ENCODE results near the gene KNDC1.

Gene KNDC1

GRCh38 chr10:133183646-133184378 lies 23.8 kb downstream of the KNDC1 start:
- Histone ChIP-seq H3K4me3 (ENCODE audit: low read length) (no peak overlapping the region), H3K27me3 (ENCODE audit: insufficient read depth, low read length) (no peaks in the 10 kb centered on the region), H3K9ac (ENCODE audit: low read depth, low read length) (no peak overlapping the region), H3K9me3 (ENCODE audit: insufficient read depth, low read depth, low read length) (no peaks in the 10 kb centered on the region), H3K36me3 (ENCODE audit: insufficient read depth, low read length) (peaks cover 6% of the 10 kb centered on the region; the same call in 1 of the 2 replicates), H3K27ac (ENCODE audit: low read depth, low read length) (no peak overlapping the region), H3K4me1 (ENCODE audit: insufficient read depth, low read length) (no peaks in the 10 kb centered on the region)
- 89% methylated on average over 21 of the region's 21 CpGs for WGBS

GRCh38 chr10:133184591-133185244 lies 24.7 kb downstream of the KNDC1 start:
- Histone ChIP-seq H3K9me3 (ENCODE audit: insufficient read depth, low read depth, low read length) (no peaks in the 10 kb centered on the region), H3K36me3 (ENCODE audit: insufficient read depth, low read length) (peaks cover 6% of the 10 kb centered on the region; the same call in 1 of the 2 replicates), H3K4me3 (ENCODE audit: low read length) (no peak overlapping the region), H3K27ac (ENCODE audit: low read depth, low read length) (no peak overlapping the region), H3K27me3 (ENCODE audit: insufficient read depth, low read length) (no peaks in the 10 kb centered on the region), H3K4me1 (ENCODE audit: insufficient read depth, low read length) (no peaks in the 10 kb centered on the region), H3K9ac (ENCODE audit: low read depth, low read length) (no peak overlapping the region)
- WGBS: 81% methylated on average over 23 of the region's 23 CpGs

- no peak overlapping the region for H3K4me3 ChIP-seq (ENCODE audit: low read length)
- H3K27ac ChIP-seq (ENCODE audit: low read depth, low read length): no peak overlapping the region
- H3K9ac ChIP-seq (ENCODE audit: low read depth, low read length): no peak overlapping the region
- peaks cover 6% of the 10 kb centered on the region; the same call in 1 of the 2 replicates for H3K36me3 ChIP-seq (ENCODE audit: insufficient read depth, low read length)
- H3K27me3 ChIP-seq (ENCODE audit: insufficient read depth, low read length): no peaks in the 10 kb centered on the region
- H3K4me1 ChIP-seq (ENCODE audit: insufficient read depth, low read length): no peaks in the 10 kb centered on the region
- WGBS: 81% methylated on average over 10 of the region's 11 CpGs
- no peaks in the 10 kb centered on the region for H3K9me3 ChIP-seq (ENCODE audit: insufficient read depth, low read depth, low read length)
Observed at GRCh38 chr10:133185421-133185820, 25.4 kb downstream of the KNDC1 start.

- H3K9ac ChIP-seq (ENCODE audit: low read depth, low read length): no peak overlapping the region
- 84% methylated on average over 26 of the region's 27 CpGs for WGBS
- H3K36me3 ChIP-seq (ENCODE audit: insufficient read depth, low read length): peaks cover 9% of the 10 kb centered on the region; the same call in 1 of the 2 replicates
- no peaks in the 10 kb centered on the region for H3K9me3 ChIP-seq (ENCODE audit: insufficient read depth, low read depth, low read length)
- H3K4me1 ChIP-seq (ENCODE audit: insufficient read depth, low read length): no peaks in the 10 kb centered on the region
- H3K4me3 ChIP-seq (ENCODE audit: low read length): no peak overlapping the region
- no peak overlapping the region for H3K27ac ChIP-seq (ENCODE audit: low read depth, low read length)
- no peaks in the 10 kb centered on the region for H3K27me3 ChIP-seq (ENCODE audit: insufficient read depth, low read length)
Observed at GRCh38 chr10:133185916-133186315, 25.9 kb downstream of the KNDC1 start.

- 94% methylated on average over 34 of the region's 34 CpGs for WGBS
- peaks cover 9% of the 10 kb centered on the region; the same call in 1 of the 2 replicates for H3K36me3 ChIP-seq (ENCODE audit: insufficient read depth, low read length)
- no peak overlapping the region for H3K4me3 ChIP-seq (ENCODE audit: low read length)
- no peak overlapping the region for H3K27ac ChIP-seq (ENCODE audit: low read depth, low read length)
- H3K4me1 ChIP-seq (ENCODE audit: insufficient read depth, low read length): no peaks in the 10 kb centered on the region
- no peaks in the 10 kb centered on the region for H3K27me3 ChIP-seq (ENCODE audit: insufficient read depth, low read length)
- H3K9ac ChIP-seq (ENCODE audit: low read depth, low read length): no peak overlapping the region
- H3K9me3 ChIP-seq (ENCODE audit: insufficient read depth, low read depth, low read length): no peaks in the 10 kb centered on the region
Observed at GRCh38 chr10:133186416-133187090, 26.5 kb downstream of the KNDC1 start.

- no peak overlapping the region for H3K4me3 ChIP-seq (ENCODE audit: low read length)
- H3K36me3 ChIP-seq (ENCODE audit: insufficient read depth, low read length): peaks cover 9% of the 10 kb centered on the region; the same call in 1 of the 2 replicates
- H3K9ac ChIP-seq (ENCODE audit: low read depth, low read length): no peak overlapping the region
- H3K27ac ChIP-seq (ENCODE audit: low read depth, low read length): no peak overlapping the region
- WGBS: 92% methylated on average over 35 of the region's 38 CpGs
- no peaks in the 10 kb centered on the region for H3K4me1 ChIP-seq (ENCODE audit: insufficient read depth, low read length)
- H3K9me3 ChIP-seq (ENCODE audit: insufficient read depth, low read depth, low read length): peaks cover 6% of the 10 kb centered on the region
- H3K27me3 ChIP-seq (ENCODE audit: insufficient read depth, low read length): no peaks in the 10 kb centered on the region
Observed at GRCh38 chr10:133187091-133187905, 27.3 kb downstream of the KNDC1 start.

GRCh38 chr10:133187906-133188681 lies 28.1 kb downstream of the KNDC1 start:
- H3K9me3 ChIP-seq (ENCODE audit: insufficient read depth, low read depth, low read length): peaks cover 11% of the 10 kb centered on the region
- H3K27me3 ChIP-seq (ENCODE audit: insufficient read depth, low read length): no peaks in the 10 kb centered on the region
- no peak overlapping the region for H3K9ac ChIP-seq (ENCODE audit: low read depth, low read length)
- no peak overlapping the region for H3K4me3 ChIP-seq (ENCODE audit: low read length)
- 92% methylated on average over 34 of the region's 38 CpGs for WGBS
- no peaks in the 10 kb centered on the region for H3K4me1 ChIP-seq (ENCODE audit: insufficient read depth, low read length)
- peaks cover 9% of the 10 kb centered on the region; the same call in 1 of the 2 replicates for H3K36me3 ChIP-seq (ENCODE audit: insufficient read depth, low read length)
- no peak overlapping the region for H3K27ac ChIP-seq (ENCODE audit: low read depth, low read length)

GRCh38 chr10:133189256-133189655 lies 29.2 kb downstream of the KNDC1 start:
- Histone ChIP-seq H3K9me3 (ENCODE audit: insufficient read depth, low read depth, low read length) (peaks cover 11% of the 10 kb centered on the region), H3K27me3 (ENCODE audit: insufficient read depth, low read length) (no peaks in the 10 kb centered on the region), H3K4me3 (ENCODE audit: low read length) (no peak overlapping the region), H3K27ac (ENCODE audit: low read depth, low read length) (no peak overlapping the region), H3K4me1 (ENCODE audit: insufficient read depth, low read length) (no peaks in the 10 kb centered on the region), H3K9ac (ENCODE audit: low read depth, low read length) (no peak overlapping the region), H3K36me3 (ENCODE audit: insufficient read depth, low read length) (peaks cover 3% of the 10 kb centered on the region; the same call in 1 of the 2 replicates)
- 96% methylated on average over 22 of the region's 22 CpGs for WGBS

GRCh38 chr10:133189726-133190125 lies 29.7 kb downstream of the KNDC1 start:
- no peak overlapping the region for H3K9ac ChIP-seq (ENCODE audit: low read depth, low read length)
- H3K9me3 ChIP-seq (ENCODE audit: insufficient read depth, low read depth, low read length): peaks cover 11% of the 10 kb centered on the region
- no peaks in the 10 kb centered on the region for H3K4me1 ChIP-seq (ENCODE audit: insufficient read depth, low read length)
- H3K27me3 ChIP-seq (ENCODE audit: insufficient read depth, low read length): no peaks in the 10 kb centered on the region
- 93% methylated on average over 14 of the region's 14 CpGs for WGBS
- H3K4me3 ChIP-seq (ENCODE audit: low read length): no peak overlapping the region
- H3K27ac ChIP-seq (ENCODE audit: low read depth, low read length): no peak overlapping the region
- 0 out of 2 replicates have a peak, but pooled peaks cover 3% of the 10 kb centered on the region for H3K36me3 ChIP-seq (ENCODE audit: insufficient read depth, low read length)

GRCh38 chr10:133190225-133190624 lies 30.2 kb downstream of the KNDC1 start:
- H3K27ac ChIP-seq (ENCODE audit: low read depth, low read length): no peak overlapping the region
- no peak overlapping the region for H3K9ac ChIP-seq (ENCODE audit: low read depth, low read length)
- 94% methylated on average over 10 of the region's 10 CpGs for WGBS
- no peaks in the 10 kb centered on the region for H3K27me3 ChIP-seq (ENCODE audit: insufficient read depth, low read length)
- no peak overlapping the region for H3K4me3 ChIP-seq (ENCODE audit: low read length)
- 0 out of 2 replicates have a peak, but pooled peaks cover 3% of the 10 kb centered on the region for H3K36me3 ChIP-seq (ENCODE audit: insufficient read depth, low read length)
- H3K9me3 ChIP-seq (ENCODE audit: insufficient read depth, low read depth, low read length): peaks cover 11% of the 10 kb centered on the region
- H3K4me1 ChIP-seq (ENCODE audit: insufficient read depth, low read length): no peaks in the 10 kb centered on the region

All from HUES64 (cell line).